HL-60 (cell line): ENCODE measurements around the gene NAGA.

ENCODE experiments used
- DNase-seq, 2 experiments: peaks; one replicate each; pipeline ENCODE4 v3.0.0-alpha.2; 2010 to 2020; ENCODE audit warnings: low read depth in 1 of 2, low spot score in 1 of 2
- H3K27ac ChIP-seq: fragments of 250-450 bp; sonication (Bioruptor Pico); replicated peaks from 2 replicates; pipeline ENCODE4 v1.5.1; 2020; ENCODE audit warnings: mild to moderate bottlenecking, moderate library complexity
- H3K27me3 ChIP-seq: fragments of 250-450 bp; sonication (Bioruptor Pico); 2 replicates; pipeline ENCODE4 v1.5.1; 2021; ENCODE audit warnings: mild to moderate bottlenecking, moderate library complexity; ENCODE audit not compliant: insufficient read depth, poor library complexity, severe bottlenecking
- H3K4me3 ChIP-seq: replicated peaks from 2 replicates; pipeline ENCODE4 v1.5.1; 2011; ENCODE audit warnings: mild to moderate bottlenecking, control low read depth, low read length; ENCODE audit not compliant: insufficient read depth
- GABPA ChIP-seq: IDR thresholded peaks from 2 replicates; pipeline ENCODE4 v1.6.1; 2012; ENCODE audit warnings: low read depth
- POLR2AphosphoS5 ChIP-seq: IDR thresholded peaks from 2 replicates; pipeline ENCODE4 v1.6.1; 2012; ENCODE audit warnings: low read depth
- SPI1 ChIP-seq: IDR thresholded peaks from 2 replicates; pipeline ENCODE4 v1.6.1; 2012; ENCODE audit warnings: low read depth, mild to moderate bottlenecking, borderline replicate concordance
- TF ChIP-seq, protein P1 (sequence below): IDR thresholded peaks from 2 replicates; pipeline ENCODE4 v1.6.1; 2012; ENCODE audit warnings: low read depth; ENCODE audit not compliant: insufficient replicate concordance
- TF ChIP-seq, protein P2 (sequence below): IDR thresholded peaks from one replicate; pipeline ENCODE4 v1.5.1; 2011; ENCODE audit warnings: low read length, control low read depth, inconsistent platforms; ENCODE audit not compliant: insufficient read depth

The NAGA gene

DNA sequence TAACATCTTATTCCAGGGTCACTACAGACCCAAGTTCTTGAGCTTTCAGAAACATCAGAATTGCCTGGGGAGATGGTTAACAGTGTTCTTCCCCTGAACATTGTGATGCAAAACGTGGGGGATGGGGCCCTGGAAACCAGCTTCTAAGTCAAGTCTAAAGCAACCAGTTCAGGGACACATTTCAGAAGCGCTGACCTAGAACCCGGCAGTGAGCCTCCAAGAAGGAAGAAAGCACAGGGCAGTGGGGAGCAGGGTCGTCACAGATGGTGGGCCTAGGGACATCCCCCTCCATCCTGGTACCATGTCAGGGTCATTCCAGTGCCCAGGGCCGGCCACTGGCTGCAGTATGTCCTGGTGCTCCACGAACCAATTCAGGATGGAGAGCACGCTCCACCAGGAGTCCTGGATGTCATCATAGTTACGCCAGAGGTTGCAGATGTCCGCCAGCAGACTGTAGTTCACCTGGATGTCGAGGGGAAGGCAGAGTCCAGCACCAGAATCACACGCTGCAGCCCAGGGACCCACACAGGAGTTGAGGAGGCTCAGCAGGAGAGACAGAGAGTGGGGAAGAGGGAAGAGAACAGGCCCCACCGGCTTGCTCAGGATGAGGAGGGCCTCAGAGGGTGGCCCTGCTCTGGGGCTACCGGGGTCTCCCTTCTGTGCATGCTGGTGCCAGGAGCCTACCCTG is 5.0 kb downstream of the NAGA start:
- Histone ChIP-seq H3K4me3 (no peak overlapping the region), H3K27me3 (no peaks in the 10 kb centered on the region), H3K27ac (no peak overlapping the region)
- no peak for DNase-seq
- TF ChIP-seq, protein P1, sequence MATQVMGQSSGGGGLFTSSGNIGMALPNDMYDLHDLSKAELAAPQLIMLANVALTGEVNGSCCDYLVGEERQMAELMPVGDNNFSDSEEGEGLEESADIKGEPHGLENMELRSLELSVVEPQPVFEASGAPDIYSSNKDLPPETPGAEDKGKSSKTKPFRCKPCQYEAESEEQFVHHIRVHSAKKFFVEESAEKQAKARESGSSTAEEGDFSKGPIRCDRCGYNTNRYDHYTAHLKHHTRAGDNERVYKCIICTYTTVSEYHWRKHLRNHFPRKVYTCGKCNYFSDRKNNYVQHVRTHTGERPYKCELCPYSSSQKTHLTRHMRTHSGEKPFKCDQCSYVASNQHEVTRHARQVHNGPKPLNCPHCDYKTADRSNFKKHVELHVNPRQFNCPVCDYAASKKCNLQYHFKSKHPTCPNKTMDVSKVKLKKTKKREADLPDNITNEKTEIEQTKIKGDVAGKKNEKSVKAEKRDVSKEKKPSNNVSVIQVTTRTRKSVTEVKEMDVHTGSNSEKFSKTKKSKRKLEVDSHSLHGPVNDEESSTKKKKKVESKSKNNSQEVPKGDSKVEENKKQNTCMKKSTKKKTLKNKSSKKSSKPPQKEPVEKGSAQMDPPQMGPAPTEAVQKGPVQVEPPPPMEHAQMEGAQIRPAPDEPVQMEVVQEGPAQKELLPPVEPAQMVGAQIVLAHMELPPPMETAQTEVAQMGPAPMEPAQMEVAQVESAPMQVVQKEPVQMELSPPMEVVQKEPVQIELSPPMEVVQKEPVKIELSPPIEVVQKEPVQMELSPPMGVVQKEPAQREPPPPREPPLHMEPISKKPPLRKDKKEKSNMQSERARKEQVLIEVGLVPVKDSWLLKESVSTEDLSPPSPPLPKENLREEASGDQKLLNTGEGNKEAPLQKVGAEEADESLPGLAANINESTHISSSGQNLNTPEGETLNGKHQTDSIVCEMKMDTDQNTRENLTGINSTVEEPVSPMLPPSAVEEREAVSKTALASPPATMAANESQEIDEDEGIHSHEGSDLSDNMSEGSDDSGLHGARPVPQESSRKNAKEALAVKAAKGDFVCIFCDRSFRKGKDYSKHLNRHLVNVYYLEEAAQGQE: no peak
- TF ChIP-seq SPI1 (no peak), POLR2AphosphoS5 (no peak), GABPA (no peak)
- TF ChIP-seq, protein P2, sequence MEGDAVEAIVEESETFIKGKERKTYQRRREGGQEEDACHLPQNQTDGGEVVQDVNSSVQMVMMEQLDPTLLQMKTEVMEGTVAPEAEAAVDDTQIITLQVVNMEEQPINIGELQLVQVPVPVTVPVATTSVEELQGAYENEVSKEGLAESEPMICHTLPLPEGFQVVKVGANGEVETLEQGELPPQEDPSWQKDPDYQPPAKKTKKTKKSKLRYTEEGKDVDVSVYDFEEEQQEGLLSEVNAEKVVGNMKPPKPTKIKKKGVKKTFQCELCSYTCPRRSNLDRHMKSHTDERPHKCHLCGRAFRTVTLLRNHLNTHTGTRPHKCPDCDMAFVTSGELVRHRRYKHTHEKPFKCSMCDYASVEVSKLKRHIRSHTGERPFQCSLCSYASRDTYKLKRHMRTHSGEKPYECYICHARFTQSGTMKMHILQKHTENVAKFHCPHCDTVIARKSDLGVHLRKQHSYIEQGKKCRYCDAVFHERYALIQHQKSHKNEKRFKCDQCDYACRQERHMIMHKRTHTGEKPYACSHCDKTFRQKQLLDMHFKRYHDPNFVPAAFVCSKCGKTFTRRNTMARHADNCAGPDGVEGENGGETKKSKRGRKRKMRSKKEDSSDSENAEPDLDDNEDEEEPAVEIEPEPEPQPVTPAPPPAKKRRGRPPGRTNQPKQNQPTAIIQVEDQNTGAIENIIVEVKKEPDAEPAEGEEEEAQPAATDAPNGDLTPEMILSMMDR: no peak

DNA sequence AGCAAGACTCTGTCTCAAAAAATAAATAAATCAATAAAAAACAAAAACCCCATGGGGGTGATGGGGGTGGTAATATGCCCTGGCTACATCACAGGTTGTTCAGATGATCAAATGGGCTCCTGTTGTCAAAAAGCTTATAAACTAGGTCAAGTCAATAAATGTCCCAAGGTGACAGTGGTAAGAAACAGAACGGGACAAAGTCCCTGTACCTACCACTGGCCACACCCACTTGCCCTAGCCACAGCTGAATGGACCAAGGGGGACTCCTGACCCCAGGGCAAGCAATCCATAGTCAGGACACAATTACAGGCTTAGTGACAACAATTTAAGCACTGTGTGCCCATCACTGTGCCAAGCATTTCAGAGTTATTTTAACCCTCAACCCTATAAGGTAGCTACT is 6.0 kb downstream of the NAGA start:
- no peak overlapping the region for H3K27ac ChIP-seq
- DNase-seq: no peak
- H3K27me3 ChIP-seq: no peaks in the 10 kb centered on the region
- no peak overlapping the region for H3K4me3 ChIP-seq
- TF ChIP-seq GABPA: no peak
- TF ChIP-seq, protein P2: no peak
- no peak for TF ChIP-seq SPI1
- TF ChIP-seq, protein P1: no peak
- TF ChIP-seq POLR2AphosphoS5: no peak

DNA sequence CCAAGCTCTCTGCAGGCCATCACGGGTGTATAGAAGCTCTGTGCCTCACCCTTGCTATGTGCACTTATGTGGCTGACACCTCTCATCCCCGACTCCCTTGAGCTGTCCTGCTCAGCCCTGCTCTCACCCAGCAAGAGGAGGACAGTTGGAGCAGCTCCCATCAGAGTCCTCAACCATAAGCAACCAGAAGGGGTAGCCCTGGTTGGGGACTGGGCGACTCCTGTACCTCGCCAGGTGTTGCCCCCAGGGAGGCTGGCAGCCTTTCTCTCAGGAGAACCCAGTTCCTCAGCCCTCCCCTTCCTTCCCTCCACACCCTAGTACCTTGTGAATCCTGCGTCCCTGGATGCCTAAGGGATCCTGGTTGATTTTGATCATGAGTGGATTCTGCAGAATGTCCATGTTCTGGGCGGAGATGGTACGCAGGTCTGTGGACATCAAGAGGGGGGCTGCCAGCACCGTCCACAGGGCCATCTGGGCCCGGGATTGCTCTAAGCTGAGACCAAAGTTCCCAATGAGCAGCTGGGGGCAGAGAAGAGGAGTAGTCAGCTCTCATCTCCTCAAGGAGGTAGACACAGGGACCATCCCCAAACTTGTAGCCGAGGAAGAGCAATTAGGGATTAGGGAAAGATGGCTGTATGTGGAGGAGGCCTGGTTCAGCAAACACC is 8.0 kb downstream of the NAGA start:
- no peak for DNase-seq
- no peak for TF ChIP-seq SPI1
- TF ChIP-seq, protein P1: no peak
- no peak for TF ChIP-seq GABPA
- TF ChIP-seq POLR2AphosphoS5: no peak
- TF ChIP-seq, protein P2: no peak
- H3K27me3 ChIP-seq: no peaks in the 10 kb centered on the region
- H3K4me3 ChIP-seq: no peak overlapping the region
- no peak overlapping the region for H3K27ac ChIP-seq
